Measurements from ENCODE around the gene ATXN7L1. TPM values are rescaled to one million over a fixed set of nuclear protein-coding genes. Genes with fewer than 3 reads are reported as not detected.

The ATXN7L1 gene
- total RNA-seq, 4 donors from 2014 or later = 8.1 to 13.5 (median 9.1) TPM

DNA sequence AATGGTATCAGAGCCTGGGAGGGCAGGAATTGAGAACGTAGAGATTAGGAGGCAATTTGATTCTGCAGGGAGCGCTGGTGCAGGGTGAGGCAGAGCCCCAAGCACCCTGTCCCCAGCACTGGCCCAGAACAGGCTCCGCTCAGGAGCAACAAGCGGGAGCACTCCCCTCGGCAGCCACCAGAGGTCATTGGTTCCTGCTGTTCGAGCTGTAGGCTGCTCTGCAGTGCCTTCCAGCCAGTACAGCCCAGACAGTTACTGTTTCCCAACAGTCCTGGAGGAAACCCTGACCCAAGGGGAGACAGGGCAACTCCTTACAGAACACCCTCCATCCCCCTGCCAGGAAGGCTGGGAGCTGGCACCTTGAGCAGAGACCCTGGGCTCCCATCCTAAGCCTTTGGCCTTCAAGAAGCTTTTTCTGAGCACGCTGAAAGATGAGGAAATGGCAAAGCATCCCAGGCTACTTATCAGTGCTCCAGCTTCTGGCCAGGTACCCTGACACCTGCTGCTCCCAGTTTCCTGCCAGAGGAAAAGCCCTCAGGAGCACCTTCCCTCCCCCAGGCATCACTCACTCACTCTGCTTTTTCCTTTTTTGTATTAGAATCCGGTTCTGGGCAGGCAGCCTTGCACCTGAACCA, 223.9 kb downstream of the ATXN7L1 start:
- no peak overlapping the region for H3K4me3 ChIP-seq (ENCODE audit: low read depth, poor library complexity, severe bottlenecking)
- intact Hi-C loops (cut with DNase I; ENCODE audit: low total_unique reads) = loop anchor here (5.0 kb wide), 1 partner anchor 390 kb away; no protein-coding TSS in a partner anchor
- 35 to 44% methylated on average over 4 to 8 of the region's 8 CpGs for WGBS, 2 donors
- DNase-seq (ENCODE audit: low spot score in 2 of 2) = peak; percentile 62 to 95
- TF ChIP-seq, protein P1, sequence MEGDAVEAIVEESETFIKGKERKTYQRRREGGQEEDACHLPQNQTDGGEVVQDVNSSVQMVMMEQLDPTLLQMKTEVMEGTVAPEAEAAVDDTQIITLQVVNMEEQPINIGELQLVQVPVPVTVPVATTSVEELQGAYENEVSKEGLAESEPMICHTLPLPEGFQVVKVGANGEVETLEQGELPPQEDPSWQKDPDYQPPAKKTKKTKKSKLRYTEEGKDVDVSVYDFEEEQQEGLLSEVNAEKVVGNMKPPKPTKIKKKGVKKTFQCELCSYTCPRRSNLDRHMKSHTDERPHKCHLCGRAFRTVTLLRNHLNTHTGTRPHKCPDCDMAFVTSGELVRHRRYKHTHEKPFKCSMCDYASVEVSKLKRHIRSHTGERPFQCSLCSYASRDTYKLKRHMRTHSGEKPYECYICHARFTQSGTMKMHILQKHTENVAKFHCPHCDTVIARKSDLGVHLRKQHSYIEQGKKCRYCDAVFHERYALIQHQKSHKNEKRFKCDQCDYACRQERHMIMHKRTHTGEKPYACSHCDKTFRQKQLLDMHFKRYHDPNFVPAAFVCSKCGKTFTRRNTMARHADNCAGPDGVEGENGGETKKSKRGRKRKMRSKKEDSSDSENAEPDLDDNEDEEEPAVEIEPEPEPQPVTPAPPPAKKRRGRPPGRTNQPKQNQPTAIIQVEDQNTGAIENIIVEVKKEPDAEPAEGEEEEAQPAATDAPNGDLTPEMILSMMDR (IDR thresholded peaks at IDR 0.05) = peak in 1 of 3 donors; percentile 53
- TF ChIP-seq POLR2A (IDR thresholded peaks at IDR 0.05) = no peak

DNA sequence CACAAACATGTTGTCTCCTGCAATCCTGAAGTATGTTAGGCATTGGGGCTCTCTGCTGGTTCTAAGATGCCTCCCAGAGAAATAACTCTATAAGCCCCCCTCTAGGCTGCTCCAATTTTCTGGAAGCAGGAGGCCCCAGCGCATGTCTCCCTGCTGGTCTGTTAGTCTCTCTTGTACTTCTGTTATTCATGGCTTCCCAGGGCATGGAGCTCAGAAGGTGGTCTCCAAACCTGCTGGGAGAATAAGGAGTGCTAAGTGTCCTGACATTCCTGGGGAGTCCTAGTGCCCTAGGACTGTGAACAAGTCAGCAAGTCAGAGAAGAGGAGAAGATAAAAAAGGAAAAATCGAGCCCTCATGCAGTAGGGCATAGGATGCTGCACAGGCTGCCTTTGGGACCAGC, 224.6 kb downstream of the ATXN7L1 start:
- no peak overlapping the region for H3K4me3 ChIP-seq (ENCODE audit: low read depth, poor library complexity, severe bottlenecking)
- DNase-seq (ENCODE audit: low spot score in 2 of 2) = no peak
- no peak for TF ChIP-seq POLR2A (IDR thresholded peaks at IDR 0.05)
- TF ChIP-seq, protein P1 (IDR thresholded peaks at IDR 0.05) = no peak
- intact Hi-C loops (cut with DNase I; ENCODE audit: low total_unique reads) = loop anchor here (5.0 kb wide), 1 partner anchor 391 kb away; no protein-coding TSS in a partner anchor
- 94 to 95% methylated on average over 2 of the region's 2 CpGs for WGBS, 2 donors

DNA sequence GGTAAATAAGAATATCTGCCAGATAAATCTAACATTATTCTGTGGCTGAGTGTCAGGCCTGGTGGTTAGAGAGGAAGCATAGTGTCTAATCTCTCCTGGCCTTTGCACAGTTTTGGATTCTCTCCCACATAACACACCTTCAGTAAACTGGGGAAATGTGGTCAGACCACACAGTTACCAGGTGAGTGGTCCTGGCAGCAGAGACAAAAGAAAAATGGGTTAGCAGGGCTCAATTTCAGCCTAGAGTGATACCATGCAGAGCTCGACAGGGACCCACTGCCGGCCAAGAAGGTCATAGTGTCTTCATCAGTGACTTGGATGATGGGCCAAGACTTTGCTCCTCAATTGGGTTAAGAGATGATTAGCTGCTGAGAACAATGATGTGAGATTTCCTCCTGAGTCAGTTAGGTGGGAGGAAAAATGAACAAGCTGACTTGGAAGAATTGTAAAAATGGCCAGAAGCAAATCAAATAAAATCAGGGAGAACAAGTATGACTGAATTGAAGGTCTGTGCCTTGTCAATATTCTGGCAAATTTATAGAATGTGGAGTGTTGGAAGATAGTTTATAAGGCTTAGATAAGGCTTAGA, 225.9 kb downstream of the ATXN7L1 start:
- TF ChIP-seq POLR2A (IDR thresholded peaks at IDR 0.05) = no peak
- TF ChIP-seq, protein P1 (IDR thresholded peaks at IDR 0.05) = no peak
- 85 to 94% methylated on average over 2 of the region's 2 CpGs for WGBS, 2 donors
- H3K4me3 ChIP-seq (ENCODE audit: low read depth, poor library complexity, severe bottlenecking) = no peak overlapping the region
- no peak for DNase-seq (ENCODE audit: low spot score in 2 of 2)
- intact Hi-C loops (cut with DNase I; ENCODE audit: low total_unique reads) = loop anchor here (5.0 kb wide), 1 partner anchor 392 kb away; no protein-coding TSS in a partner anchor

DNA sequence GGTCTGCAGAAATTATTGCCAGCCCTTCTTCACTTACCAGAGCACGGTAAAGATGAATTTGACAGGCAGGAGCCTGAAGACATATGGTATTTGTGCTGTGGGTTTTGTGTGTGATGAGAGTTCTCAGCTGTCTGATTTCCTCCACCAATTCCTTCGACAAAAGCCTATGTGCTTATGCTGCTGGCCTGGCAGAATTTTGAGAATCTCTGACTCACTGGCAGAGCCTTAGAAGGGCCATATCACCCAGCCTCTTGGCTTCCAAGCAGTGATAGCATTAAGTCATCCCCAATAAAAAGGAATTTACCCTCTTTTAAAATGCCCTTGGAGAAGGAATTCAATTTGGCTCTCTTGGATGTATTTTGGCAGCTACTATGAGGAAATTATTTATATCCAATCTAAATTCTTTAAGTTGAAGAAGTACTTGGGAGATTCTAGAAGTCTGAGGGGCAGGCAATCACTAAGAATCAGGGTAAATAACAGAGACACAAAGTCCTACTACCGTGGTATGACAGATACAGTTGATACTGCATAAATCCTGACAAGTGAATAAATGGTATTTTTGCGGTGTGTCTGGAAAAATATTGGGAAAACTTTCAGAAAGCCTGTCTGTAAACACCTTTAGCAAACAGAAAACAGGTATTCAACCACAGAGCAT, 226.5 kb downstream of the ATXN7L1 start:
- TF ChIP-seq POLR2A (IDR thresholded peaks at IDR 0.05) = no peak
- TF ChIP-seq, protein P1 (IDR thresholded peaks at IDR 0.05) = no peak
- 51 to 55% methylated on average over 4 of the region's 4 CpGs for WGBS, 2 donors

DNA sequence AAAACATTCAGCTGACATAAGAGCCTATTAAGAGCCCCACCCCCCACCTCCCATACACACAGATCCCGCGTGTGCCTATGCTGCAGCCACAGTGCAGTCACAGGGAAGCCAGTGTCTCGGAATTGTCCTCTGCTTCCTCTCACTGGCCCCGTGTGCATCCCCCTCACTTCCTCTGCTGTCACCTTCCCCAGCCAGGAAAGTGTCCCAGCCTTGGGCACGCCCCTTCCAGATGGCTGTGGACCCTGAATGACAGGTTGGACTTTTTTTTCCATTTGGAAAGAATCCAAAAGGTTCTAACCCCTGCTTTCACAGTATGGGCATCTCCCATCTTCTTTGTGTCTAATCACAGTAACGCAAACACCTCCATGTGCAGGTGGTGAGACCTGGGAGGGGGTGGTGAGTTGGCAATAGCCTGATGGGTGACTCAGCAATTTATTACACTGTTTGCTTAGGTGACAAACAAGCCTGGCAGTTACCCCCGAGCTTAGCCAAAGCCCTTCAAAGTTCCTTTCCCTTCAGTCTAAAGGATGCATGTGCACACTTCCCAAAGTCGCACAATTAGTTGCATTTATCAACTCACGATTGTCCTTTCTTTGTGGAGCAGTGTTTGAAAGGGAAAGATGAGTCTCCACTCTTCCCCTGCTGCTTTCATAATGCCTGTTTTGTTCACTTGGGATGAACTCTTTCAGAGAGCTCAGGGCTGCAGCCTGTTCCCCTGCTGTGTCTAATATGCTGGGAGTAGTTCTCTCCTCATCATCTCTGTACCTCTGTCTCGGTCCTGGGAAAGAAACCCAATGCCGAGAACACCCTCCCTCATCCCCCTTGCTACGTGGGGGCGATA, 227.6 kb downstream of the ATXN7L1 start:
- TF ChIP-seq, protein P1 (IDR thresholded peaks at IDR 0.05) = no peak
- TF ChIP-seq POLR2A (IDR thresholded peaks at IDR 0.05) = no peak
- no peak overlapping the region for H3K4me3 ChIP-seq (ENCODE audit: low read depth, poor library complexity, severe bottlenecking)
- no peak for DNase-seq (ENCODE audit: low spot score in 2 of 2)
- intact Hi-C loops (cut with DNase I; ENCODE audit: low total_unique reads) = no loop called here
- 66 to 69% methylated on average over 13 of the region's 13 CpGs for WGBS, 2 donors

More for the DNA sequence above, 226.5 kb downstream of the ATXN7L1 start:
- H3K4me3 ChIP-seq (ENCODE audit: low read depth, poor library complexity, severe bottlenecking) = no peak overlapping the region
- DNase-seq (ENCODE audit: low spot score in 2 of 2) = no peak
- intact Hi-C loops (cut with DNase I; ENCODE audit: low total_unique reads) = loop anchor here (5.0 kb wide), 1 partner anchor 392 kb away; no protein-coding TSS in a partner anchor
